ENCODE data around the gene C22orf39.
A peak's percentile ranks its signal among the peaks of the same experiment; 100 is the strongest.
"Not testable (repeated sequence)": the region's sequence is repeated elsewhere in the genome, so short reads cannot be mapped to it uniquely, and the experiment has no call there.

Gene C22orf39

GRCh38 chr22:19450363-19451175, 3.1 kb upstream of the C22orf39 start:
- DNase-seq = no peak

GRCh38 chr22:19449422-19449767, 1.9 kb upstream of the C22orf39 start:
- DNase-seq = no peak

- DNase-seq = no peak
Observed at GRCh38 chr22:19448739-19449421, 1.4 kb upstream of the C22orf39 start.

- peak; percentile 39 for DNase-seq
Observed at GRCh38 chr22:19448076-19448607, 631 bp upstream of the C22orf39 start.

GRCh38 chr22:19446603-19447329, 745 bp downstream of the C22orf39 start:
- DNase-seq = no peak

- not testable (repeated sequence) for DNase-seq
Observed at GRCh38 chr22:19445279-19445982, 2.1 kb downstream of the C22orf39 start.

- no peak for DNase-seq
Observed at GRCh38 chr22:19443544-19444211, 3.8 kb downstream of the C22orf39 start.

GRCh38 chr22:19442166-19442565, 5.3 kb downstream of the C22orf39 start:
- no peak for DNase-seq

GRCh38 chr22:19440411-19441195, 6.9 kb downstream of the C22orf39 start:
- no peak for DNase-seq

GRCh38 chr22:19438298-19438697, 9.2 kb downstream of the C22orf39 start:
- DNase-seq = no peak

- DNase-seq = not testable (repeated sequence)
Observed at GRCh38 chr22:19436444-19437161, 10.9 kb downstream of the C22orf39 start.

- no peak for DNase-seq
Observed at GRCh38 chr22:19434829-19435580, 12.5 kb downstream of the C22orf39 start.

GRCh38 chr22:19434401-19434800, 13.1 kb downstream of the C22orf39 start:
- DNase-seq = no peak

- DNase-seq = peak; percentile 70
Observed at GRCh38 chr22:19432133-19432851, 15.2 kb downstream of the C22orf39 start, which contains the start of gene MRPL40. Gene MRPL40, plus strand, starts transcription at chr22:19432545. Its CDS starts 10 bp downstream, at chr22:19432555.

GRCh38 chr22:19431649-19432132, 15.8 kb downstream of the C22orf39 start, which contains the start of gene HIRA:
Gene HIRA, minus strand, starts transcription at chr22:19431733. Its CDS starts 257 bp downstream, at chr22:19431476.
- DNase-seq = peak; percentile 71

- no peak for DNase-seq
Observed at GRCh38 chr22:19430890-19431541, 16.5 kb downstream of the C22orf39 start.

GRCh38 chr22:19429950-19430889, 17.3 kb downstream of the C22orf39 start:
- DNase-seq = no peak

All from NCI-H748 treated with DMSO at 0.1 percent for 48 hours (cell line).